T-cell (primary cell): ENCODE data around the gene SDK1. TPM values are rescaled to one million over a fixed set of nuclear protein-coding genes. Genes with fewer than 3 reads are reported as not detected.

Source experiments
- ATAC-seq, 4 experiments: fragments of 200-7000 bp in 3 of 4; fragments of 150-1000 bp in 1 of 4; cut with Tn5 transposase; replicated peaks in 1 of 4; 1 replicate in 3 of 4; 2 replicates in 1 of 4; pipeline ENCODE4 v1.10.0; 2021; ENCODE audit warnings: moderate library complexity in 3 of 4, mild to moderate bottlenecking in 2 of 4, moderate number of reproducible peaks in 1 of 4
- CTCF ChIA-PET, 2 donors: fragments of 300-600 bp; sonication (Branson Sonifier 250); formaldehyde crosslinking; loops; one replicate each; lab custom pipeline; 2022; ENCODE audit warnings: antibody characterized with exemption in 2 of 2; lab: Charles Lee
- POLR2A ChIA-PET, 2 donors: fragments of 300-600 bp; sonication (Branson Sonifier 250); formaldehyde crosslinking; loops; one replicate each; lab custom pipeline; 2022; ENCODE audit warnings: antibody characterized with exemption in 2 of 2; lab: Charles Lee
- DNase-seq, 35 experiments: peaks; one replicate each; pipeline versions ENCODE4 v3.0.0 to v3.0.0-alpha.2; 2013 to 2023
- H3K27ac ChIP-seq: one replicate; pipeline ENCODE4 v1.5.1; 2013; ENCODE audit warnings: low read length
- H3K27me3 ChIP-seq, 2 experiments: replicated peaks in 1 of 2; 1 replicate in 1 of 2; 2 replicates in 1 of 2; pipeline versions ENCODE4 v1.6.1 to v1.7.0; 2013; ENCODE audit warnings: low read length in 1 of 2, mixed read lengths in 1 of 2; ENCODE audit not compliant: control insufficient read depth in 2 of 2, insufficient read depth in 2 of 2; ENCODE audit errors: extremely low read depth in 1 of 2
- H3K36me3 ChIP-seq, 2 donors: 1 replicate in 1 of 2; 2 replicates in 1 of 2; pipeline versions ENCODE4 v1.6.1 to v1.7.0; 2013; ENCODE audit warnings: low read length in 1 of 2; ENCODE audit not compliant: control insufficient read depth in 2 of 2, insufficient read depth in 1 of 2; ENCODE audit errors: extremely low read depth in 1 of 2
- H3K4me1 ChIP-seq, 2 experiments: 1 replicate in 1 of 2; 2 replicates in 1 of 2; pipeline versions ENCODE4 v1.6.1 to v1.7.0; 2013; ENCODE audit warnings: low read length in 2 of 2, mixed read lengths in 1 of 2; ENCODE audit not compliant: insufficient read depth in 2 of 2, control insufficient read depth in 1 of 2; ENCODE audit errors: extremely low read depth in 1 of 2
- H3K4me3 ChIP-seq, 2 donors: 1 replicate in 1 of 2; 2 replicates in 1 of 2; pipeline versions ENCODE4 v1.5.1 to v1.7.0; 2013; ENCODE audit warnings: mild to moderate bottlenecking in 2 of 2, low read length in 1 of 2, moderate library complexity in 1 of 2; ENCODE audit not compliant: control insufficient read depth in 1 of 2; ENCODE audit errors: extremely low read depth in 1 of 2
- H3K9me3 ChIP-seq: 2 replicates; pipeline ENCODE4 v1.7.0; 2013
- H3K27ac Mint-ChIP-seq, 2 donors: one replicate each; pipeline ENCODE4 v1.8.0; 2020 to 2021; ENCODE audit warnings: mild to moderate bottlenecking in 2 of 2, mixed read lengths in 2 of 2
- H3K27me3 Mint-ChIP-seq, 2 donors: one replicate each; pipeline ENCODE4 v1.8.0; 2021 to 2022; ENCODE audit warnings: mixed read lengths in 2 of 2
- H3K36me3 Mint-ChIP-seq: one replicate; pipeline ENCODE4 v1.8.0; 2021; ENCODE audit warnings: mixed read lengths
- H3K4me1 Mint-ChIP-seq, 3 donors: one replicate each; pipeline ENCODE4 v1.8.0; 2020 to 2022; ENCODE audit warnings: mixed read lengths in 3 of 3, mild to moderate bottlenecking in 1 of 3
- H3K4me3 Mint-ChIP-seq, 3 donors: one replicate each; pipeline ENCODE4 v1.8.0; 2020 to 2022; ENCODE audit warnings: mild to moderate bottlenecking in 3 of 3, mixed read lengths in 3 of 3, moderate library complexity in 3 of 3
- H3K9me3 Mint-ChIP-seq, 3 donors: one replicate each; pipeline ENCODE4 v1.8.0; 2020 to 2022; ENCODE audit warnings: mixed read lengths in 3 of 3
- WGBS: methylation state at CpG from one replicate; pipeline ENCODE4 v1.1.5; 2013; ENCODE audit warnings: missing lambda C conversion rate; ENCODE audit not compliant: insufficient coverage; 5-methylcytosine and 5-hydroxymethylcytosine counted together
- total RNA-seq, 35 experiments: library from RNA in 6 of 35; stranded (reverse) in 6 of 35; fragments of 120-200 nt in 1 of 35; gene quantifications; one replicate each; pipeline versions ENCODE4 v1.2.1 to v1.2.4 and lab custom pipeline; 2013 to 2026

SDK1 gene
- total RNA-seq, 5 donors from 2014 or later (not counting 1 experiment from before 2014, with no cell fraction given): 0.47 to 1.7 (median 0.63) TPM

DNA sequence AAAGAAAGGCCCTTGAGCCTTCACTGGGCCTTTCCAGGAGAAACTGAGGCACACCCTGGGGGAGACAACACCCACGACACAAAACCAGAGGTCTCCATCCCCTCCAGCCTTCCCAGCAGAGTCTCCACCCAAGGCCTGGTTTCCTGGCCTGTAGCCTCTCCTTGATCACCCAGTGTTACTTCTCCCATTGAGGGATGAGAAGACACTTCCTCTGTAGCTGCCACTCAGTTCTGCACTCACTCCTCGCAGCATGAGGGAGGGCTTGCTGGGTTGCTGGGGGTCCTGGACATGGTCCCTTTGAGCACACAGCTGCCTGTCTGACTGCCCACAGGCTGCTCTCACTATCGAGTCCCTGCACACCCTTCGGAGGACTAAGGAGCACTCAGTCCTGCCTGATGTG is 943.0 kb downstream of the SDK1 start:
- Histone ChIP-seq H3K9me3 (no peaks in the 10 kb centered on the region), H3K27me3 (peaks cover 0 to 2% of the 10 kb centered on the region in 2 experiments), H3K4me1 (no peaks in the 10 kb centered on the region), H3K4me3 (no peak overlapping the region), H3K36me3 (no peaks in the 10 kb centered on the region), H3K27ac (no peak overlapping the region)
- peaks cover 2 to 10% (median 8%) of the 10 kb centered on the region in 3 donors for H3K9me3 Mint-ChIP-seq
- WGBS: 67% methylated on average over 1 of the region's 4 CpGs
- CTCF ChIA-PET: no interaction called here
- H3K27me3 Mint-ChIP-seq: no peaks in the 10 kb centered on the region
- peaks cover 9% of the 10 kb centered on the region in 3 donors for H3K4me1 Mint-ChIP-seq
- H3K27ac Mint-ChIP-seq: no peak overlapping the region
- POLR2A ChIA-PET: no interaction called here
- DNase-seq (no peak), ATAC-seq (no peak)
- H3K4me3 Mint-ChIP-seq: no peak overlapping the region
- no peaks in the 10 kb centered on the region for H3K36me3 Mint-ChIP-seq

DNA sequence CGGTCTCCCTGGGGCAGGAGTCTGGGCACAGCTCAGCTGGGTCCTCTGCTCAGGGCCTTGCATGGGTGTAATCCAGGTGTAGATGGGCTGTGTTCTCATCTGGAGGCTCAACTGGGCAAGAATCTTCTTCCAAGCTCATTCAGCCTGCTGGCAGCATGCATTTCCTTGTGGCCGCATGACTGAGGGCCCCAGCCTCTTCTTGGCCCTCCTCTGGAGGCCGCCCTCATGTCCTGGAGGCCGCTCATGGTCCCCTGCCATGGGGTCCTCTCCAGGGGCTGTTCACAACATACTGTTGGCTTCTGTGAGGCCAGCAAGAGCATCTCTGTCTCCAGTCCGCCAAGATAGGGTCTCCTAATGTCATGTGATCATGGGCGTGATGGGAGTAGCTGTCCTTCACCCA is 943.6 kb downstream of the SDK1 start:
- ATAC-seq (no peak), DNase-seq (no peak)
- 76% methylated on average over 4 of the region's 6 CpGs for WGBS
- Histone ChIP-seq H3K27ac (no peak overlapping the region), H3K9me3 (no peaks in the 10 kb centered on the region), H3K4me1 (no peaks in the 10 kb centered on the region), H3K36me3 (no peaks in the 10 kb centered on the region), H3K4me3 (no peak overlapping the region), H3K27me3 (peaks cover 0 to 2% of the 10 kb centered on the region in 2 experiments)
- Mint-ChIP-seq H3K4me3 (no peak overlapping the region), H3K27me3 (no peaks in the 10 kb centered on the region), H3K27ac (no peak overlapping the region), H3K9me3 (peaks cover 2 to 10% (median 8%) of the 10 kb centered on the region in 3 donors), H3K4me1 (peaks cover 9% of the 10 kb centered on the region in 3 donors), H3K36me3 (no peaks in the 10 kb centered on the region)
- ChIA-PET POLR2A (no interaction called here), CTCF (no interaction called here)

DNA sequence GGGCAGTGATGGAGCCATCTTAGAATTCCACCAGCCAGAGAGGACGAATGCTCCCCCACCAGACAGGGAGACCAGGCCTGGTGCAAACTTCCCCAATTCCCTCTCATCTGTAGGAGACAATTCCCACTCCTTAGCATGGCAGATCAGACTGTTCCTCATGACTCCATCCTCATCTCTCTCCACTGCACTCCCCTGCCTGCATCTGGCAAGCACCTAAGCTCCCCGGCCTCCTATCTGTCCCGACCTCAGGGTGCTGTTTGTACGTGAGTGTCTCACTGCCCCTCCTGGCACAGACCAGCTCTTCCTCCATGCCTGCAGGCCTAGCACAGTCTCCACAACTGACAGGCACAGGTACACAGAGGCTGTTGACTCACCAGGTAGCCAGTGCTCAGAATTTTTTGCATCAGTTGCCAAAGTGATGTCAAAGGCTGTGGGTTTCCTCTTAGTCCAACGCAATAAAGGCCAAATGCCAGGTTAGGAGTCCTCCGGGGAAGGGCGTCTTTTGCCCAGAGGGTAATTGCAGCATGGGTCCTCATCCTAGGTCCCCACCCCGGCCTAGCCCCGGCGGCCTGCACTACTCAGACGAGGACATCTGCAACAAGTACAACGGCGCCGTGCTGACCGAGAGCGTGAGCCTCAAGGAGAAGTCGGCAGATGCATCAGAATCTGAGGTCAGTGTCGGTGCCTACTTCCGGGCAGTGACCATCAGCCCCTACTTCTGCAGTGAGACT is 944.2 kb downstream of the SDK1 start:
- no peaks in the 10 kb centered on the region for H3K27me3 Mint-ChIP-seq
- Histone ChIP-seq H3K27ac (no peak overlapping the region), H3K27me3 (peaks cover 0 to 2% of the 10 kb centered on the region in 2 experiments), H3K36me3 (no peaks in the 10 kb centered on the region), H3K4me3 (no peak overlapping the region), H3K9me3 (no peaks in the 10 kb centered on the region), H3K4me1 (no peaks in the 10 kb centered on the region)
- 95% methylated on average over 17 of the region's 19 CpGs for WGBS
- POLR2A ChIA-PET: no interaction called here
- no peak for DNase-seq
- H3K36me3 Mint-ChIP-seq: no peaks in the 10 kb centered on the region
- no peak overlapping the region for H3K4me3 Mint-ChIP-seq
- ATAC-seq: no peak
- H3K9me3 Mint-ChIP-seq: peaks cover 2 to 10% (median 8%) of the 10 kb centered on the region in 3 donors
- peaks cover 7 to 8% (median 8%) of the 10 kb centered on the region in 3 donors for H3K4me1 Mint-ChIP-seq
- CTCF ChIA-PET: no interaction called here
- no peak overlapping the region for H3K27ac Mint-ChIP-seq

DNA sequence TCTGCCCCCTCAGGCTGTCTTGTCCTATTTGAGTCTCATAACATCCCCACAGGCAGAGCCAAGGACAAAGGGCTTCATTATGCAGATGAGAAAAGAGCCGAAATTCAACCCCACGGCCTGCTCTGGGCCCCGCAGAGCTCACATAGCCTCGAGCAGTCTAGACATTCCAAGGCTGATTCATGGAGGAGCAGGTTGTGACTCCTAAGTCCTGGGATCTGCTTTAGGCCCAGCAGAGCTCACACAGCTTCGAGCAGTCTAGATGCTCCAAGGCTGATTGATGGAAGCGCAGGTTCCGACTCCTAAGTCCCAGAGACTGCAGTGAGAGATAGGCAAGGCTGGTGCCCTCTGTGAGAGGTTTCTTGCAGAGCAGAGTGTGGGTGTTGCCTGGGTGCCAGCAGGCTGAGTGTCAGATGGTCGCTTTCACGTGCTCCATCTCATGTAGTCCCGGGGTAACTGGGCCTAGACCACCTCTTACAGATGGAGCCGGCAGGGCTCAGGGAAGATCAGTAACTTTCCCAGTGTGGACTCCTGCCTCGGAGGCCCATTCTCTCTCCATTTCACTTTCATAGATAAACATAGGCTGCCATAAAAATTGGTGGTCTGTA is 944.9 kb downstream of the SDK1 start:
- H3K36me3 Mint-ChIP-seq: no peaks in the 10 kb centered on the region
- CTCF ChIA-PET: no interaction called here

DNA sequence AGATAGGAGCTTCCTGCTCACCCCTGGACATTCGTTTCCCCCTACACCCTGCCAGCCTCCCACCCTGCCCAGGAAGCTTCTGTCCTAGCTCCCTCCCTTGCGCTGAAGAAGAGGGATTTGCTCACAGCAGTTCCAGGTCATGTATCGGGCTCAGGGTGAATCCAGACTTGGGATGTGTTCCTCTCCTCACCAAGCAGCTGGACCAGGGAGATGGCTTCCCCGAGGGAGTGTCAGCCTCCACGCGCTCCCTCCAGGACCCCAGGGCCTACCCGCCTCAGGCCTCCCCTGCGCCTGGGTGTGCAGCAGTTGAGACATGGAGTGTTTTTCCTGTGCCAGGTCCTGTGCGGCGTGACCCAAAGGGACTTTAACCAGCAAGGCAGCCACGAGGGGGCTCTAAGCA is 945.5 kb downstream of the SDK1 start:
- H3K4me3 ChIP-seq: no peak overlapping the region
- Mint-ChIP-seq H3K27ac (no peak overlapping the region), H3K4me1 (peaks cover 0 to 2% (median under 1%) of the 10 kb centered on the region in 3 donors), H3K4me3 (no peak overlapping the region), H3K9me3 (peaks cover 11 to 18% (median 17%) of the 10 kb centered on the region in 3 donors), H3K36me3 (no peaks in the 10 kb centered on the region), H3K27me3 (no peaks in the 10 kb centered on the region)
- ChIA-PET POLR2A (no interaction called here), CTCF (no interaction called here)
- 88% methylated on average over 8 of the region's 11 CpGs for WGBS
- ATAC-seq: no peak
- H3K9me3 ChIP-seq: no peaks in the 10 kb centered on the region
- H3K27ac ChIP-seq: no peak overlapping the region
- no peaks in the 10 kb centered on the region for H3K27me3 ChIP-seq
- no peaks in the 10 kb centered on the region for H3K4me1 ChIP-seq
- H3K36me3 ChIP-seq: no peaks in the 10 kb centered on the region
- no peak for DNase-seq

More for the DNA sequence above, 944.9 kb downstream of the SDK1 start:
- 87% methylated on average over 11 of the region's 12 CpGs for WGBS
- H3K4me1 ChIP-seq: no peaks in the 10 kb centered on the region
- Mint-ChIP-seq H3K27ac (no peak overlapping the region), H3K4me3 (no peak overlapping the region), H3K27me3 (no peaks in the 10 kb centered on the region), H3K9me3 (peaks cover 6 to 12% (median 11%) of the 10 kb centered on the region in 3 donors), H3K4me1 (peaks cover under 1 to 5% (median 3%) of the 10 kb centered on the region in 3 donors)
- DNase-seq (no peak), ATAC-seq (no peak)
- H3K27me3 ChIP-seq: no peaks in the 10 kb centered on the region
- no peak overlapping the region for H3K4me3 ChIP-seq
- POLR2A ChIA-PET: no interaction called here
- H3K36me3 ChIP-seq: no peaks in the 10 kb centered on the region
- H3K9me3 ChIP-seq: no peaks in the 10 kb centered on the region
- H3K27ac ChIP-seq: no peak overlapping the region

DNA sequence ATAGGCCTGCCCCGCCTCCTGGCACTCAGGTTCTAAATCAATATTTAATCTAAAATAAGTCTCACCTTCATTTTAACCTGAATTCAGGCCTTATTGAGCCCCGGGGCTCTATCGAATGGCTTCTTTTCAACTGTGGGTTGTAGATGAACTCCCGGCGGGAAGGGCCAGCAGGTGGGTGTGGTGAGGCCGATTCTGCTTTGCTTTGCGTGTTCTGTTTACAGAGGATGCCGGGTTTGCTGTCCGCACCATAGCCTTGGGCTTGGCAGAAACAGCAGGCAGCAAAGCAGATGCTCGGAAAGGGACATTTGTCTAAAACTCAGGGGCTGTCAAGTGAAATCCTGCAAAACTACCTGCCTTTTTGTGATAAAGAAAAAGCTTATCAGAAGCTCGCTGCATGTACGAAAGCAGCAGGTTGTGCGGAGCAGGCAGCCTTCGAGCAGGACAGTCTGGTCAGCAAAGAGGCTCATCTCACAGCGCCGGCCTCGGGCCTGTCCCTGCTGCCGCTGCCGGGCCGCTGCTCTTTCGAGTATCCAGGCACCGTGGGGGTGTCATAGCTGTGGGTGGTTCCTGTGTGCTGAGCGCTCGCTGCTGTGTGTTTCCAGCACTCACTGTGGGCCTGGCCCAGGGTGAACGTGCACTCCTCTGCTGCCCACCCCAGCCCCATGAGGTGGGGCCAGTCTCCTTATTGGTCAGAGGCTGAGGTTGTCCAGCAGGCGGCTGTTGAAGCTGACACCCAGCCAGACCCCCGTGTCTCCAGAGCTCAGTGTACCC is 946.2 kb downstream of the SDK1 start:
- H3K36me3 Mint-ChIP-seq: no peaks in the 10 kb centered on the region
- DNase-seq: no peak
- no peaks in the 10 kb centered on the region for H3K27me3 ChIP-seq
- WGBS: 89% methylated on average over 23 of the region's 27 CpGs
- ChIA-PET CTCF (no interaction called here), POLR2A (no interaction called here)
- no peak overlapping the region for H3K4me3 Mint-ChIP-seq
- H3K4me3 ChIP-seq: no peak overlapping the region
- H3K27ac ChIP-seq: no peak overlapping the region
- H3K9me3 Mint-ChIP-seq: peaks cover 11 to 22% (median 18%) of the 10 kb centered on the region in 3 donors
- no peak for ATAC-seq
- no peaks in the 10 kb centered on the region for H3K9me3 ChIP-seq
- H3K27me3 Mint-ChIP-seq: no peaks in the 10 kb centered on the region
- H3K4me1 Mint-ChIP-seq: no peaks in the 10 kb centered on the region
- no peaks in the 10 kb centered on the region for H3K4me1 ChIP-seq
- no peaks in the 10 kb centered on the region for H3K36me3 ChIP-seq
- H3K27ac Mint-ChIP-seq: no peak overlapping the region
